MM.1S (cell line): ENCODE measurements around the gene LACRT.

Experiments
- DNase-seq: peaks from one replicate; pipeline ENCODE4 v3.0.0-alpha.2; 2015
- H2AFZ ChIP-seq: fragments of 300-600 bp; sonication (generic); 2 replicates; pipeline ENCODE4 v1.6.0; 2016; ENCODE audit warnings: antibody characterized with exemption, low read length
- H3F3A ChIP-seq: fragments of 300-600 bp; sonication (generic); 2 replicates; pipeline ENCODE4 v1.6.1; 2016; ENCODE audit warnings: mild to moderate bottlenecking, antibody characterized with exemption, low read length, moderate library complexity, mixed read lengths; ENCODE audit not compliant: insufficient read depth
- H3K27ac ChIP-seq: fragments of 300-600 bp; sonication (generic); 2 replicates; pipeline ENCODE4 v1.5.1; 2016; ENCODE audit warnings: mild to moderate bottlenecking, low read length
- H3K27me3 ChIP-seq: fragments of 300-600 bp; sonication (generic); replicated peaks from 2 replicates; pipeline ENCODE4 v1.6.0; 2016; ENCODE audit warnings: low read length; ENCODE audit not compliant: insufficient read depth
- H3K36me3 ChIP-seq: fragments of 300-600 bp; sonication (generic); replicated peaks from 2 replicates; pipeline ENCODE4 v1.6.1; 2016; ENCODE audit warnings: mild to moderate bottlenecking, low read length, mixed read lengths; ENCODE audit not compliant: insufficient read depth
- H3K4me1 ChIP-seq: fragments of 300-600 bp; sonication (generic); 2 replicates; pipeline ENCODE4 v1.6.1; 2016; ENCODE audit warnings: low read length, mixed read lengths
- H3K4me2 ChIP-seq: fragments of 300-600 bp; sonication (generic); 2 replicates; pipeline ENCODE4 v1.6.0; 2016; ENCODE audit warnings: low read depth, low read length
- H3K4me3 ChIP-seq: fragments of 300-600 bp; sonication (generic); 2 replicates; pipeline ENCODE4 v1.5.1; 2016; ENCODE audit warnings: low read length, mixed read lengths
- H3K79me2 ChIP-seq: fragments of 300-600 bp; sonication (generic); 2 replicates; pipeline ENCODE4 v1.6.1; 2016; ENCODE audit warnings: mixed run types, low read length, mixed read lengths
- H3K9ac ChIP-seq: fragments of 300-600 bp; sonication (generic); 2 replicates; pipeline ENCODE4 v1.6.1; 2016; ENCODE audit warnings: low read length, mixed read lengths
- H3K9me2 ChIP-seq: fragments of 300-600 bp; sonication (generic); replicated peaks from 2 replicates; pipeline ENCODE4 v1.6.1; 2016; ENCODE audit warnings: mild to moderate bottlenecking, low read length, mixed read lengths; ENCODE audit not compliant: insufficient read depth
- H3K9me3 ChIP-seq: fragments of 300-600 bp; sonication (generic); replicated peaks from 2 replicates; pipeline ENCODE4 v1.6.1; 2016; ENCODE audit warnings: mild to moderate bottlenecking, low read length, mixed read lengths; ENCODE audit not compliant: insufficient read depth
- H4K20me1 ChIP-seq: fragments of 300-600 bp; sonication (generic); 2 replicates; pipeline ENCODE4 v1.6.1; 2016; ENCODE audit warnings: mild to moderate bottlenecking, low read length, moderate library complexity, mixed read lengths; ENCODE audit not compliant: insufficient read depth
- CTCF ChIP-seq: fragments of 300-600 bp; sonication (generic); IDR thresholded peaks from 2 replicates; pipeline ENCODE4 v1.5.1; 2016; ENCODE audit warnings: antibody characterized with exemption, low read length, mixed read lengths
- EZH2 ChIP-seq: fragments of 300-600 bp; sonication (generic); optimal IDR thresholded peaks from 2 replicates; pipeline ENCODE3; 2017; ENCODE audit warnings: low read depth, mild to moderate bottlenecking, antibody characterized with exemption, low read length, mixed read lengths
- EZH2phosphoT487 ChIP-seq: fragments of 300-600 bp; sonication (generic); IDR thresholded peaks from 2 replicates; pipeline ENCODE4 v1.6.1; 2018; ENCODE audit warnings: antibody characterized with exemption, low read length

The LACRT gene

GRCh38 chr12:54663603-54664002, 28.9 kb upstream of the LACRT start:
- Histone ChIP-seq H3K79me2 (no peaks in the 10 kb centered on the region), H3K27ac (no peak overlapping the region), H3K4me3 (no peak overlapping the region), H3K4me1 (no peaks in the 10 kb centered on the region), H3K36me3 (no peaks in the 10 kb centered on the region), H3K4me2 (no peak overlapping the region), H3F3A (no peaks in the 10 kb centered on the region), H2AFZ (no peak overlapping the region), H3K9ac (no peak overlapping the region), H3K9me2 (no peaks in the 10 kb centered on the region), H3K27me3 (no peaks in the 10 kb centered on the region), H3K9me3 (no peaks in the 10 kb centered on the region), H4K20me1 (no peaks in the 10 kb centered on the region)
- DNase-seq: no peak
- no peak for TF ChIP-seq CTCF
- no peak for TF ChIP-seq EZH2phosphoT487
- no peak for TF ChIP-seq EZH2

DNA sequence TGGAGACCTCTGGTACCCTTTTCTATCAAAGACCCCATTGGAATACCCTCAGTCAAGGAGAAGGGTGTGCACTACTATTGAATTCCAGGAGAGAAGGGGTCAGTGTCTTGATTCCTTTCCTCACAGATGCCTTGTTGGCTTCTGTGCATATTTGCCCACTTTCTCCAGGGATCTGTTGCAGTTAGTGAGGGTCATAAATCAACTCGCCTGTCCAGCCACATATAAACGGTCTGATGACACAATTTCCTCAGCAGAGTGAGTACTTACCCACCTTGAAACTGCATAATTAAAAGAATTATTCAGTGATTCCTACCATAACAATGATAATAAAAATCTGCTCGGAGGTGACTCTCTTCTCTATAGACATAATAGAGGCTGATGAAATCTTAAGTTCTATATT, 27.3 kb upstream of the LACRT start:
- no peak overlapping the region for H3K4me2 ChIP-seq
- no peaks in the 10 kb centered on the region for H3K27me3 ChIP-seq
- H3K79me2 ChIP-seq: no peaks in the 10 kb centered on the region
- no peak for DNase-seq
- no peaks in the 10 kb centered on the region for H3K9me2 ChIP-seq
- no peak overlapping the region for H2AFZ ChIP-seq
- H4K20me1 ChIP-seq: no peaks in the 10 kb centered on the region
- no peaks in the 10 kb centered on the region for H3K9me3 ChIP-seq
- H3K9ac ChIP-seq: no peak overlapping the region
- no peak overlapping the region for H3K4me3 ChIP-seq
- TF ChIP-seq CTCF (no peak), EZH2 (no peak), EZH2phosphoT487 (no peak)
- no peaks in the 10 kb centered on the region for H3K4me1 ChIP-seq
- H3K27ac ChIP-seq: no peak overlapping the region
- no peaks in the 10 kb centered on the region for H3K36me3 ChIP-seq
- H3F3A ChIP-seq: no peaks in the 10 kb centered on the region

GRCh38 chr12:54661048-54661447, 26.4 kb upstream of the LACRT start:
- no peak overlapping the region for H3K4me2 ChIP-seq
- no peaks in the 10 kb centered on the region for H3K9me2 ChIP-seq
- no peak for TF ChIP-seq CTCF
- no peak for TF ChIP-seq EZH2phosphoT487
- H3K36me3 ChIP-seq: no peaks in the 10 kb centered on the region
- H3K27ac ChIP-seq: no peak overlapping the region
- no peak overlapping the region for H2AFZ ChIP-seq
- H3K9ac ChIP-seq: no peak overlapping the region
- H3K9me3 ChIP-seq: no peaks in the 10 kb centered on the region
- DNase-seq: no peak
- no peaks in the 10 kb centered on the region for H3K4me1 ChIP-seq
- no peaks in the 10 kb centered on the region for H4K20me1 ChIP-seq
- H3F3A ChIP-seq: no peaks in the 10 kb centered on the region
- no peaks in the 10 kb centered on the region for H3K79me2 ChIP-seq
- no peaks in the 10 kb centered on the region for H3K27me3 ChIP-seq
- no peak overlapping the region for H3K4me3 ChIP-seq
